Neural progenitor cell (in vitro differentiated cells): ENCODE data around the gene VPS51. TPM values are rescaled to one million over a fixed set of nuclear protein-coding genes. Genes with fewer than 3 reads are reported as not detected.

Experiments
- DNase-seq: peaks from one replicate; pipeline ENCODE4 v3.0.0-alpha.2; 2016; ENCODE audit warnings: low spot score
- H2AFZ ChIP-seq: fragments of 200-600 bp; sonication (generic); replicated peaks from 2 replicates; pipeline ENCODE4 v1.6.1; 2016; ENCODE audit warnings: antibody characterized with exemption
- H3F3A ChIP-seq: fragments of 200-600 bp; sonication (generic); 2 replicates; pipeline ENCODE4 v1.6.1; 2016; ENCODE audit warnings: antibody characterized with exemption, low read depth
- H3K27ac ChIP-seq: fragments of 200-600 bp; sonication (generic); 2 replicates; pipeline ENCODE4 v1.5.1; 2016; ENCODE audit warnings: mild to moderate bottlenecking
- H3K27me3 ChIP-seq: fragments of 200-600 bp; sonication (generic); 2 replicates; pipeline ENCODE4 v1.6.1; 2016; ENCODE audit warnings: mild to moderate bottlenecking, moderate library complexity
- H3K36me3 ChIP-seq: fragments of 200-600 bp; sonication (generic); 2 replicates; pipeline ENCODE4 v1.5.1; 2016
- H3K4me1 ChIP-seq: fragments of 200-600 bp; sonication (generic); 2 replicates; pipeline ENCODE4 v1.6.1; 2016; ENCODE audit warnings: mixed run types
- H3K4me2 ChIP-seq: fragments of 200-600 bp; sonication (generic); 2 replicates; pipeline ENCODE4 v1.6.1; 2016
- H3K4me3 ChIP-seq: fragments of 200-600 bp; sonication (generic); 2 replicates; pipeline ENCODE4 v1.5.1; 2016
- H3K79me2 ChIP-seq: fragments of 200-600 bp; sonication (generic); 2 replicates; pipeline ENCODE4 v1.6.1; 2016; ENCODE audit warnings: low read depth
- H3K9ac ChIP-seq: fragments of 200-600 bp; sonication (generic); 2 replicates; pipeline ENCODE4 v1.6.1; 2016
- H3K9me3 ChIP-seq: fragments of 200-600 bp; sonication (generic); 2 replicates; pipeline ENCODE4 v1.5.1; 2016; ENCODE audit warnings: low read depth
- H4K20me1 ChIP-seq: fragments of 200-600 bp; sonication (generic); 2 replicates; pipeline ENCODE4 v1.6.1; 2016; ENCODE audit warnings: low read depth
- H3K27ac Mint-ChIP-seq: 3 replicates; pipeline ENCODE4 v1.8.0; 2021; ENCODE audit warnings: mixed read lengths
- H3K27me3 Mint-ChIP-seq: 2 replicates; pipeline ENCODE4 v1.8.0; 2022; ENCODE audit warnings: low read depth, mild to moderate bottlenecking, inconsistent platforms, moderate library complexity, mixed read lengths; ENCODE audit not compliant: insufficient read depth
- H3K36me3 Mint-ChIP-seq: 3 replicates; pipeline ENCODE4 v1.8.0; 2021; ENCODE audit warnings: mixed read lengths
- H3K4me1 Mint-ChIP-seq: 3 replicates; pipeline ENCODE4 v1.8.0; 2021; ENCODE audit warnings: mixed read lengths
- H3K4me3 Mint-ChIP-seq: 3 replicates; pipeline ENCODE4 v1.8.0; 2021; ENCODE audit warnings: mild to moderate bottlenecking, moderate library complexity, mixed read lengths
- H3K9me3 Mint-ChIP-seq: 3 replicates; pipeline ENCODE4 v1.8.0; 2020; ENCODE audit warnings: mixed read lengths
- EZH2 ChIP-seq: fragments of 200-600 bp; sonication (generic); IDR thresholded peaks from 2 replicates; pipeline ENCODE4 v1.6.1; 2017; ENCODE audit warnings: antibody characterized with exemption, mild to moderate bottlenecking, moderate library complexity
- EZH2phosphoT487 ChIP-seq: fragments of 200-600 bp; sonication (generic); IDR thresholded peaks from 2 replicates; pipeline ENCODE4 v1.6.1; 2017; ENCODE audit warnings: antibody characterized with exemption
- total RNA-seq: library from RNA; depleted of rRNA; stranded (reverse); fragments of >200 nt; gene quantifications from 2 replicates; pipeline ENCODE4 v1.2.3, GENCODE V29; 2015; ENCODE audit warnings: low replicate concordance
- TF ChIP-seq, protein P1 (sequence below): fragments of 200-600 bp; sonication (generic); IDR thresholded peaks from 2 replicates; pipeline ENCODE4 v1.5.1; 2017; ENCODE audit warnings: antibody characterized with exemption, mild to moderate bottlenecking

The VPS51 gene
- total RNA-seq, 1 donor from 2014 or later = 80.4 TPM

DNA sequence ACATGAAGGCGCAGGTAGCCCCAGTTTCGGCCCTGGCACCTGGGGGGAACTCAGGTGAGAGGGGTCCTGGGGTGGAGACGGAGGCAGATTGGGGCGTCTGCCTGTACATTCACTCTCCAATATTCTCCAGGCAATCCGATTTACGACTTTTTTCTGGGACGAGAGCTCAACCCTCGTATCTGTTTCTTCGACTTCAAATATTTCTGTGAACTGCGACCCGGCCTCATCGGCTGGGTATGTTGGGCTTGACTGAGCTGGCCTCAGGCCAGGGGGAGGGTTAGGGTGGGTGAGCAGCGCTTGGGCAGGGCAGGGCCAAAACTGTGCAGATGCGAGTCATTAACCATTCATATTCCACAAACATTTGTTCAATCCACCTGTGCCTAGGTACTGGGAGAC lies 17.3 kb downstream of the VPS51 start:
- H2AFZ ChIP-seq = no peak overlapping the region
- no peak overlapping the region for H3K27ac ChIP-seq
- no peak for TF ChIP-seq EZH2phosphoT487
- no peak for TF ChIP-seq EZH2
- TF ChIP-seq, protein P1, sequence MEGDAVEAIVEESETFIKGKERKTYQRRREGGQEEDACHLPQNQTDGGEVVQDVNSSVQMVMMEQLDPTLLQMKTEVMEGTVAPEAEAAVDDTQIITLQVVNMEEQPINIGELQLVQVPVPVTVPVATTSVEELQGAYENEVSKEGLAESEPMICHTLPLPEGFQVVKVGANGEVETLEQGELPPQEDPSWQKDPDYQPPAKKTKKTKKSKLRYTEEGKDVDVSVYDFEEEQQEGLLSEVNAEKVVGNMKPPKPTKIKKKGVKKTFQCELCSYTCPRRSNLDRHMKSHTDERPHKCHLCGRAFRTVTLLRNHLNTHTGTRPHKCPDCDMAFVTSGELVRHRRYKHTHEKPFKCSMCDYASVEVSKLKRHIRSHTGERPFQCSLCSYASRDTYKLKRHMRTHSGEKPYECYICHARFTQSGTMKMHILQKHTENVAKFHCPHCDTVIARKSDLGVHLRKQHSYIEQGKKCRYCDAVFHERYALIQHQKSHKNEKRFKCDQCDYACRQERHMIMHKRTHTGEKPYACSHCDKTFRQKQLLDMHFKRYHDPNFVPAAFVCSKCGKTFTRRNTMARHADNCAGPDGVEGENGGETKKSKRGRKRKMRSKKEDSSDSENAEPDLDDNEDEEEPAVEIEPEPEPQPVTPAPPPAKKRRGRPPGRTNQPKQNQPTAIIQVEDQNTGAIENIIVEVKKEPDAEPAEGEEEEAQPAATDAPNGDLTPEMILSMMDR = no peak
- H3K27me3 Mint-ChIP-seq = peaks cover 13% of the 10 kb centered on the region
- no peak for DNase-seq
- H3K27me3 ChIP-seq = no peaks in the 10 kb centered on the region
- peak overlapping the region; percentile 60 for H3K9ac ChIP-seq
- H3K9me3 Mint-ChIP-seq = no peaks in the 10 kb centered on the region
- H3K4me1 Mint-ChIP-seq = peaks cover 31% of the 10 kb centered on the region
- peak overlapping the region; percentile 81 for H3K4me3 ChIP-seq
- H3F3A ChIP-seq = peaks cover 55% of the 10 kb centered on the region
- H3K4me2 ChIP-seq = peak overlapping the region; percentile 97
- no peaks in the 10 kb centered on the region for H3K9me3 ChIP-seq
- peak overlapping the region; percentile 69 for H3K27ac Mint-ChIP-seq
- H3K79me2 ChIP-seq = peaks cover 30% of the 10 kb centered on the region
- peak overlapping the region; percentile 97 for H3K4me3 Mint-ChIP-seq
- H3K4me1 ChIP-seq = peaks cover 9% of the 10 kb centered on the region
- H4K20me1 ChIP-seq = peaks cover 28% of the 10 kb centered on the region
- no peaks in the 10 kb centered on the region for H3K36me3 ChIP-seq
- H3K36me3 Mint-ChIP-seq = peaks cover 7% of the 10 kb centered on the region

DNA sequence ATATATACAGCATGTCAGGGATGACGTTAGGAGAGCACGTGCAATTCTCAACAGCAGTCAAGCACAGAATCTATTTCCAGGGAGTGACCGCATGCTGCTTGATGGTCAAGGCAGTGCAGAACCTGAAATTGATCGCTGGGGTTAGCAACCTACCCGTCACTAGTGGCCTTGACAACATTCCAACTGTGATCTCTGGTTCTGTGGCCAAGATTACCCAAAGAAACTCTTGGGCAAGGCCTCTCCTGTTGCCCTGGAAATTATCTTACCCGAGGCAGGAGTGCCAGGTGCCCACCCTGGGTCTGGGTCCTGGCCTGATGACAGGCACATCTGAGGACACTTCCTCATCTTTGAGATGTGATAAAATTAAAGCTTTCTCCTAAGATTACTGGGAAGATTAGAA lies 17.8 kb downstream of the VPS51 start:
- Histone ChIP-seq H3K79me2 (peaks cover 30% of the 10 kb centered on the region), H4K20me1 (peaks cover 28% of the 10 kb centered on the region), H3K27ac (no peak overlapping the region), H3K9me3 (no peaks in the 10 kb centered on the region), H3K4me2 (no peak overlapping the region), H3K4me3 (no peak overlapping the region), H3K27me3 (no peaks in the 10 kb centered on the region), H3K36me3 (no peaks in the 10 kb centered on the region), H2AFZ (no peak overlapping the region), H3K4me1 (peaks cover 9% of the 10 kb centered on the region), H3K9ac (no peak overlapping the region), H3F3A (peaks cover 60% of the 10 kb centered on the region)
- peaks cover 7% of the 10 kb centered on the region for H3K36me3 Mint-ChIP-seq
- no peak overlapping the region for H3K27ac Mint-ChIP-seq
- peaks cover 34% of the 10 kb centered on the region for H3K4me1 Mint-ChIP-seq
- H3K4me3 Mint-ChIP-seq = peak overlapping the region; percentile 97
- TF ChIP-seq EZH2 = no peak
- TF ChIP-seq, protein P1 = no peak
- TF ChIP-seq EZH2phosphoT487 = no peak
- H3K9me3 Mint-ChIP-seq = no peaks in the 10 kb centered on the region
- DNase-seq = no peak
- peaks cover 13% of the 10 kb centered on the region for H3K27me3 Mint-ChIP-seq

DNA sequence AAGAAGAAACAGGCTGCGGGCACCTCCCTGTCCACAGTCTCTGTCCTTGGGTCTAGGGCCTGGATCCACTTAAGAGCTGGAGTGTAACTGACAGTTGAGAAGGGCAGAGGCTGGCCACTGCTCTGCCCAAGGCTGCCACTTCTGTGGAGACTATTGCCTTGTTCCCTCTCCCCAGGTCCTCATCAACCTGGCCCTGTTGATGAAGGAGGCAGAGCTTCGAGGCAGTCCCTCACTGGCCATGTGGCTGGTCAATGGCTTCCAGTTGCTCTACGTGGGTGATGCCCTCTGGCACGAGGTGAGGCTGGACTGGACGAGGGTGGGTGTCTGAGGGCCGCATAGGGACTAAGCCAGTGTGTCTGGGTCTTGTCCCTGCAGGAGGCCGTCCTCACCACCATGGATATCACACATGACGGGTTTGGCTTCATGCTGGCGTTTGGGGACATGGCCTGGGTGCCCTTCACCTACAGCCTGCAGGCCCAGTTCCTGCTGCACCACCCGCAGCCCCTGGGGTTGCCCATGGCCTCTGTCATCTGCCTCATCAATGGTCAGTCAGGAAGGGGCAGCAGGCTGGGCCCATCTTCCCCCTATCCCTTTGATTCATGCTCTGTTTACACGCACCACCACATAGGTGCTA lies 18.6 kb downstream of the VPS51 start:
- Mint-ChIP-seq H3K27me3 (peaks cover 13% of the 10 kb centered on the region), H3K27ac (no peak overlapping the region), H3K4me1 (peaks cover 34% of the 10 kb centered on the region), H3K9me3 (no peaks in the 10 kb centered on the region), H3K36me3 (peaks cover 7% of the 10 kb centered on the region), H3K4me3 (peak overlapping the region; percentile 97)
- Histone ChIP-seq H3K27ac (no peak overlapping the region), H3K9me3 (no peaks in the 10 kb centered on the region), H3K4me2 (no peak overlapping the region), H3K4me3 (no peak overlapping the region), H3K4me1 (peaks cover 9% of the 10 kb centered on the region), H3F3A (peaks cover 68% of the 10 kb centered on the region), H3K36me3 (no peaks in the 10 kb centered on the region), H3K27me3 (no peaks in the 10 kb centered on the region), H2AFZ (no peak overlapping the region), H4K20me1 (peaks cover 28% of the 10 kb centered on the region), H3K79me2 (peaks cover 30% of the 10 kb centered on the region), H3K9ac (no peak overlapping the region)
- TF ChIP-seq, protein P1 = no peak
- TF ChIP-seq EZH2phosphoT487 (no peak), EZH2 (no peak)
- no peak for DNase-seq
